Measurements from ENCODE around the gene CEACAM7.

GRCh38 chr19:41690801-41691065 lies 2.7 kb upstream of the CEACAM7 start:
- TF ChIP-seq, protein P1, sequence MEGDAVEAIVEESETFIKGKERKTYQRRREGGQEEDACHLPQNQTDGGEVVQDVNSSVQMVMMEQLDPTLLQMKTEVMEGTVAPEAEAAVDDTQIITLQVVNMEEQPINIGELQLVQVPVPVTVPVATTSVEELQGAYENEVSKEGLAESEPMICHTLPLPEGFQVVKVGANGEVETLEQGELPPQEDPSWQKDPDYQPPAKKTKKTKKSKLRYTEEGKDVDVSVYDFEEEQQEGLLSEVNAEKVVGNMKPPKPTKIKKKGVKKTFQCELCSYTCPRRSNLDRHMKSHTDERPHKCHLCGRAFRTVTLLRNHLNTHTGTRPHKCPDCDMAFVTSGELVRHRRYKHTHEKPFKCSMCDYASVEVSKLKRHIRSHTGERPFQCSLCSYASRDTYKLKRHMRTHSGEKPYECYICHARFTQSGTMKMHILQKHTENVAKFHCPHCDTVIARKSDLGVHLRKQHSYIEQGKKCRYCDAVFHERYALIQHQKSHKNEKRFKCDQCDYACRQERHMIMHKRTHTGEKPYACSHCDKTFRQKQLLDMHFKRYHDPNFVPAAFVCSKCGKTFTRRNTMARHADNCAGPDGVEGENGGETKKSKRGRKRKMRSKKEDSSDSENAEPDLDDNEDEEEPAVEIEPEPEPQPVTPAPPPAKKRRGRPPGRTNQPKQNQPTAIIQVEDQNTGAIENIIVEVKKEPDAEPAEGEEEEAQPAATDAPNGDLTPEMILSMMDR (IDR thresholded peaks at IDR 0.05; ENCODE audit: low read length): no peak
- TF ChIP-seq EZH2 (IDR thresholded peaks at IDR 0.05; ENCODE audit: borderline replicate concordance, low read length): no peak

Measured in OCI-LY1 (cell line).